H9 (cell line): ENCODE results near the gene CSTF2. TPM values are rescaled to one million over a fixed set of nuclear protein-coding genes. Genes with fewer than 3 reads are reported as not detected.

ENCODE experiments used
- DNase-seq: peaks from one replicate; pipeline ENCODE4 v3.0.0-alpha.2; 2017
- H2AFZ ChIP-seq: one replicate; pipeline ENCODE4 v1.6.1; 2013; ENCODE audit warnings: mild to moderate bottlenecking, low read length, control low read depth, moderate library complexity
- H2AK5ac ChIP-seq: 2 replicates; pipeline ENCODE4 v1.6.1; 2013; ENCODE audit warnings: low read length, control low read depth, mixed read lengths; ENCODE audit not compliant: insufficient read length
- H2BK120ac ChIP-seq: one replicate; pipeline ENCODE4 v1.6.1; 2013; ENCODE audit warnings: low read depth, mild to moderate bottlenecking, low read length, control low read depth, inconsistent platforms; ENCODE audit not compliant: poor library complexity, severe bottlenecking
- H2BK12ac ChIP-seq: 2 replicates; pipeline ENCODE4 v1.6.1; 2013; ENCODE audit warnings: low read length, control low read depth, mixed read lengths, low read depth; ENCODE audit not compliant: insufficient read length
- H2BK15ac ChIP-seq: 2 replicates; pipeline ENCODE4 v1.6.1; 2013; ENCODE audit warnings: low read depth, low read length, control low read depth
- H2BK20ac ChIP-seq: one replicate; pipeline ENCODE4 v1.6.1; 2013; ENCODE audit warnings: low read depth, mild to moderate bottlenecking, low read length, control low read depth, inconsistent platforms; ENCODE audit not compliant: poor library complexity, severe bottlenecking
- H2BK5ac ChIP-seq: 2 replicates; pipeline ENCODE4 v1.6.1; 2013; ENCODE audit warnings: low read length, control low read depth, mixed read lengths; ENCODE audit not compliant: insufficient read length
- H3K14ac ChIP-seq: 2 replicates; pipeline ENCODE4 v1.6.1; 2013; ENCODE audit warnings: low read length, control low read depth; ENCODE audit not compliant: insufficient read depth
- H3K18ac ChIP-seq: 2 replicates; pipeline ENCODE4 v1.6.1; 2013; ENCODE audit warnings: low read depth, mild to moderate bottlenecking, mixed read lengths, low read length, control low read depth; ENCODE audit not compliant: insufficient read length
- H3K23ac ChIP-seq: 2 replicates; pipeline ENCODE4 v1.6.1; 2013; ENCODE audit warnings: low read length, control low read depth, mixed read lengths, low read depth; ENCODE audit not compliant: insufficient read length
- H3K23me2 ChIP-seq: 2 replicates; pipeline ENCODE4 v1.6.1; 2013; ENCODE audit warnings: low read depth, mild to moderate bottlenecking, mixed read lengths, low read length, control low read depth; ENCODE audit not compliant: insufficient read length, poor library complexity, severe bottlenecking
- H3K27ac ChIP-seq: 2 replicates; pipeline ENCODE4 v1.5.1; 2013; ENCODE audit warnings: low read length, control low read depth, mixed read lengths, low read depth; ENCODE audit not compliant: insufficient read length
- H3K27me3 ChIP-seq: 2 replicates; pipeline ENCODE4 v1.6.1; 2013; ENCODE audit warnings: low read length, control low read depth, inconsistent platforms; ENCODE audit not compliant: insufficient read depth
- H3K4ac ChIP-seq: 2 replicates; pipeline ENCODE4 v1.6.1; 2013; ENCODE audit warnings: low read depth, mild to moderate bottlenecking, control low read depth, inconsistent platforms, low read length, moderate library complexity
- H3K4me1 ChIP-seq: 2 replicates; pipeline ENCODE4 v1.6.1; 2013; ENCODE audit warnings: low read length, control low read depth, inconsistent platforms; ENCODE audit not compliant: insufficient read depth
- H3K4me2 ChIP-seq: 2 replicates; pipeline ENCODE4 v1.6.1; 2013; ENCODE audit warnings: low read length, control low read depth, mixed read lengths; ENCODE audit not compliant: insufficient read length, insufficient read depth
- H3K56ac ChIP-seq: 2 replicates; pipeline ENCODE4 v1.6.1; 2013; ENCODE audit warnings: low read depth, mild to moderate bottlenecking, mixed read lengths, low read length, control low read depth; ENCODE audit not compliant: insufficient read length
- H3K79me1 ChIP-seq: 2 replicates; pipeline ENCODE4 v1.6.1; 2013; ENCODE audit warnings: low read depth, mild to moderate bottlenecking, moderate library complexity, low read length, control low read depth, inconsistent platforms; ENCODE audit not compliant: insufficient read depth, poor library complexity, severe bottlenecking
- H3K79me2 ChIP-seq: 2 replicates; pipeline ENCODE4 v1.6.1; 2013; ENCODE audit warnings: low read length, control low read depth, inconsistent platforms; ENCODE audit not compliant: insufficient read depth
- H3K9ac ChIP-seq: 2 replicates; pipeline ENCODE4 v1.6.1; 2013; ENCODE audit warnings: low read length, control low read depth, mixed read lengths; ENCODE audit not compliant: insufficient read length; ENCODE audit errors: extremely low read depth
- H3K9me3 ChIP-seq: one replicate; pipeline ENCODE4 v1.6.1; 2013; ENCODE audit warnings: low read depth, low read length, inconsistent platforms; ENCODE audit not compliant: control insufficient read depth
- H3T11ph ChIP-seq: one replicate; pipeline ENCODE4 v1.6.1; 2013; ENCODE audit warnings: mild to moderate bottlenecking, low read length, control low read depth, inconsistent platforms
- H4K20me1 ChIP-seq: one replicate; pipeline ENCODE4 v1.6.1; 2013; ENCODE audit not compliant: control insufficient read depth, insufficient read length, insufficient read depth
- H4K5ac ChIP-seq: 2 replicates; pipeline ENCODE4 v1.6.1; 2013; ENCODE audit warnings: low read depth, mild to moderate bottlenecking, mixed read lengths, low read length, control low read depth; ENCODE audit not compliant: insufficient read length
- H4K8ac ChIP-seq: replicated peaks from 2 replicates; pipeline ENCODE4 v1.6.1; 2013; ENCODE audit warnings: low read length, control low read depth, mixed read lengths, low read depth; ENCODE audit not compliant: insufficient read length
- H4K91ac ChIP-seq: 2 replicates; pipeline ENCODE4 v1.6.1; 2013; ENCODE audit warnings: low read depth, mild to moderate bottlenecking, moderate library complexity, mixed read lengths, low read length, control low read depth; ENCODE audit not compliant: insufficient read length
- H3K27ac Mint-ChIP-seq, 3 experiments: 2 replicates in 2 of 3; 3 replicates in 1 of 3; pipeline ENCODE4 v1.8.0; 2020 to 2021; ENCODE audit warnings: mixed read lengths in 3 of 3, mild to moderate bottlenecking in 1 of 3, moderate library complexity in 1 of 3
- H3K27me3 Mint-ChIP-seq: 2 replicates; pipeline ENCODE4 v1.8.0; 2021; ENCODE audit warnings: low read depth, mild to moderate bottlenecking, moderate library complexity, mixed read lengths
- H3K36me3 Mint-ChIP-seq, 3 experiments: 2 replicates in 2 of 3; 3 replicates in 1 of 3; pipeline ENCODE4 v1.8.0; 2020 to 2021; ENCODE audit warnings: low read depth in 3 of 3, mixed read lengths in 3 of 3; ENCODE audit not compliant: insufficient read depth in 1 of 3
- H3K4me1 Mint-ChIP-seq, 2 experiments: 2 replicates each; pipeline ENCODE4 v1.8.0; 2020; ENCODE audit warnings: mixed read lengths in 2 of 2
- H3K4me3 Mint-ChIP-seq, 2 experiments: 2 replicates in 1 of 2; 3 replicates in 1 of 2; pipeline ENCODE4 v1.8.0; 2020 to 2021; ENCODE audit warnings: mild to moderate bottlenecking in 2 of 2, mixed read lengths in 2 of 2, moderate library complexity in 1 of 2
- H3K9me3 Mint-ChIP-seq, 2 experiments: 2 replicates in 1 of 2; 3 replicates in 1 of 2; pipeline ENCODE4 v1.8.0; 2020; ENCODE audit warnings: mild to moderate bottlenecking in 2 of 2, mixed read lengths in 2 of 2, moderate library complexity in 1 of 2
- CTCF ChIP-seq: fragments of 200-600 bp; sonication (generic); conservative IDR thresholded peaks from 3 replicates; pipeline ENCODE4 v1.8.0; 2021; ENCODE audit warnings: antibody characterized with exemption, mild to moderate bottlenecking
- WGBS: extraction: QIAGEN DNeasy Blood & Tissue Kit; methylation state at CpG from one replicate; pipeline ENCODE4 v1.1.7; 2013; ENCODE audit warnings: missing lambda C conversion rate, low lambda C conversion rate, mixed read lengths; ENCODE audit not compliant: insufficient read length; ENCODE audit errors: extremely low coverage; 5-methylcytosine and 5-hydroxymethylcytosine counted together
- total RNA-seq: library from RNA; stranded (reverse); gene quantifications from 2 replicates; pipeline ENCODE4 v1.2.1, GENCODE V29; 2021

The CSTF2 gene
- total RNA-seq, 1 experiment from 2014 or later: 30.2 TPM

GRCh38 chrX:100883654-100884053 is 63.5 kb downstream of the CSTF2 start:
- no peaks in the 10 kb centered on the region for H3K79me2 ChIP-seq
- no peak overlapping the region for H3K9ac ChIP-seq
- no peak overlapping the region for H3K27ac ChIP-seq
- H3K4ac ChIP-seq: no peak overlapping the region
- no peaks in the 10 kb centered on the region; the same call in 1 of the 2 replicates for H3K4me1 ChIP-seq
- Mint-ChIP-seq H3K27me3 (no peaks in the 10 kb centered on the region), H3K4me3 (no peak overlapping the region), H3K27ac (no peak overlapping the region), H3K4me1 (0 out of 4 replicates have a peak, but pooled peaks cover 0 to 4% of the 10 kb centered on the region in 2 experiments), H3K9me3 (peaks cover 60 to 81% of the 10 kb centered on the region in 2 experiments), H3K36me3 (no peaks in the 10 kb centered on the region)
- no peaks in the 10 kb centered on the region for H3K79me1 ChIP-seq
- H3K9me3 ChIP-seq: peaks cover 29% of the 10 kb centered on the region
- no peak overlapping the region for H2BK15ac ChIP-seq
- H2BK5ac ChIP-seq: no peak overlapping the region
- H3K27me3 ChIP-seq: no peaks in the 10 kb centered on the region
- no peak overlapping the region for H3K14ac ChIP-seq
- no peak overlapping the region for H3K56ac ChIP-seq
- H3K18ac ChIP-seq: no peak overlapping the region
- no peak overlapping the region for H2BK120ac ChIP-seq
- H3T11ph ChIP-seq: no peak overlapping the region
- no peak overlapping the region for H2BK20ac ChIP-seq
- DNase-seq: no peak
- no peak overlapping the region for H3K4me2 ChIP-seq
- H3K23me2 ChIP-seq: no peaks in the 10 kb centered on the region
- WGBS: no CpG with 5 or more reads among the region's 4 CpGs
- no peak overlapping the region for H2AK5ac ChIP-seq
- no peak overlapping the region for H3K23ac ChIP-seq
- H4K20me1 ChIP-seq: no peaks in the 10 kb centered on the region
- H4K5ac ChIP-seq: no peak overlapping the region
- TF ChIP-seq CTCF: no peak
- H4K91ac ChIP-seq: no peak overlapping the region
- H2BK12ac ChIP-seq: no peak overlapping the region
- H2AFZ ChIP-seq: no peak overlapping the region
- H4K8ac ChIP-seq: no peak overlapping the region

Other genes with a start within 250 kb of the CSTF2 start
- 1.3 and 1.7 TPM in 2 replicates for gene TNMD, start 235.5 kb upstream of the CSTF2 start, total RNA-seq
- 61.3 and 62.8 TPM in 2 replicates for gene TSPAN6, start 183.6 kb upstream of the CSTF2 start, total RNA-seq
- gene SRPX2, start 176.2 kb upstream of the CSTF2 start, total RNA-seq: not detected in 2 replicates
- 0.13 TPM in 1 of 2 replicates, not detected in the other for gene SYTL4, start 88.3 kb upstream of the CSTF2 start, total RNA-seq
- gene NOX1, start 54.0 kb downstream of the CSTF2 start, total RNA-seq: not detected in 2 replicates
- 0.44 and 0.77 TPM in 2 replicates for gene XKRX, start 108.5 kb downstream of the CSTF2 start, total RNA-seq
- not detected in 2 replicates for gene ARL13A, start 149.3 kb downstream of the CSTF2 start, total RNA-seq
- gene TRMT2B, start 231.7 kb downstream of the CSTF2 start, total RNA-seq: 13.7 and 16.0 TPM in 2 replicates